Neural progenitor cell (in vitro differentiated cells): ENCODE results near the gene SEPSECS.

Experiments used
- EZH2phosphoT487 ChIP-seq: fragments of 200-600 bp; sonication (generic); IDR thresholded peaks from 2 replicates; pipeline ENCODE4 v1.6.1; 2017; ENCODE audit warnings: antibody characterized with exemption
- TF ChIP-seq, protein P1 (sequence below): fragments of 200-600 bp; sonication (generic); IDR thresholded peaks from 2 replicates; pipeline ENCODE4 v1.5.1; 2017; ENCODE audit warnings: antibody characterized with exemption, mild to moderate bottlenecking

DNA sequence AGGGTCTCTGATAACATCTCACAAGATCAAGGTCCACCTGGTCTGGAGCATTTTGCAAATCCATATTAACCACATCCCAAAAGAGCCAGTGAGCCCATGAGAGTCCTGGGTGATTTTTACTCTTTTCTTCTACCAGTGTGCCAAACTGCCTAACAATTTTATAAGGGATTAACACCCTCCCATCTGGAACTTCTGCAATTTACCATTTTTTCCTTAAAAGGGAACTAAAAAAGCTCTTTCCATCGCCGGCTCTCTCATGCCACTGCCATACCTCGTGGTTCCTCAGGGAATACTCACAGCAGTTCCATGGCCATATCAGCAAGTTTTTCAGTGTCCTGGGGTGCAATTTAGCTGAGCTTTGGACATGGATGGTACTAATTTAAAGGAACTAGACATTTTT is 55.7 kb downstream of the SEPSECS start:
- TF ChIP-seq, protein P1, sequence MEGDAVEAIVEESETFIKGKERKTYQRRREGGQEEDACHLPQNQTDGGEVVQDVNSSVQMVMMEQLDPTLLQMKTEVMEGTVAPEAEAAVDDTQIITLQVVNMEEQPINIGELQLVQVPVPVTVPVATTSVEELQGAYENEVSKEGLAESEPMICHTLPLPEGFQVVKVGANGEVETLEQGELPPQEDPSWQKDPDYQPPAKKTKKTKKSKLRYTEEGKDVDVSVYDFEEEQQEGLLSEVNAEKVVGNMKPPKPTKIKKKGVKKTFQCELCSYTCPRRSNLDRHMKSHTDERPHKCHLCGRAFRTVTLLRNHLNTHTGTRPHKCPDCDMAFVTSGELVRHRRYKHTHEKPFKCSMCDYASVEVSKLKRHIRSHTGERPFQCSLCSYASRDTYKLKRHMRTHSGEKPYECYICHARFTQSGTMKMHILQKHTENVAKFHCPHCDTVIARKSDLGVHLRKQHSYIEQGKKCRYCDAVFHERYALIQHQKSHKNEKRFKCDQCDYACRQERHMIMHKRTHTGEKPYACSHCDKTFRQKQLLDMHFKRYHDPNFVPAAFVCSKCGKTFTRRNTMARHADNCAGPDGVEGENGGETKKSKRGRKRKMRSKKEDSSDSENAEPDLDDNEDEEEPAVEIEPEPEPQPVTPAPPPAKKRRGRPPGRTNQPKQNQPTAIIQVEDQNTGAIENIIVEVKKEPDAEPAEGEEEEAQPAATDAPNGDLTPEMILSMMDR, result no peak
- TF ChIP-seq EZH2phosphoT487, result no peak
